Activated CD8-positive, alpha-beta memory T cell treated with anti-CD3 and anti-CD28 coated beads, Interleukin-2, amount 10 ng/mL, durations not matched to agents 7 days and 5 days (primary cell): Measurements from ENCODE around the gene EPHA6. TPM values are rescaled to one million over a fixed set of nuclear protein-coding genes. Genes with fewer than 3 reads are reported as not detected.
A peak's percentile ranks its signal among the peaks of the same experiment; 100 is the strongest.

Source experiments
- ATAC-seq: fragments of 150-1000 bp; cut with Tn5 transposase; one replicate; pipeline ENCODE4 v1.10.0; 2021; ENCODE audit warnings: moderate library complexity
- CTCF ChIA-PET: fragments of 350-600 bp; sonication (Branson Sonifier 250); formaldehyde crosslinking; loops from one replicate; lab custom pipeline; 2021; ENCODE audit warnings: antibody characterized with exemption; lab: Charles Lee
- DNase-seq: peaks from one replicate; pipeline ENCODE4 v3.0.0-alpha.2; 2020
- H3K27ac Mint-ChIP-seq: one replicate; pipeline ENCODE4 v1.8.0; 2021; ENCODE audit warnings: mild to moderate bottlenecking, mixed read lengths
- H3K27me3 Mint-ChIP-seq: one replicate; pipeline ENCODE4 v1.8.0; 2021; ENCODE audit warnings: mixed read lengths
- H3K36me3 Mint-ChIP-seq: one replicate; pipeline ENCODE4 v1.8.0; 2021; ENCODE audit warnings: mild to moderate bottlenecking, mixed read lengths
- H3K4me1 Mint-ChIP-seq: one replicate; pipeline ENCODE4 v1.8.0; 2021; ENCODE audit warnings: mixed read lengths
- H3K4me3 Mint-ChIP-seq: one replicate; pipeline ENCODE4 v1.8.0; 2021; ENCODE audit warnings: mild to moderate bottlenecking, moderate library complexity, mixed read lengths
- H3K9me3 Mint-ChIP-seq: one replicate; pipeline ENCODE4 v1.8.0; 2022; ENCODE audit warnings: low read depth, mixed read lengths
- total RNA-seq, 2 experiments: library from RNA; stranded (reverse); gene quantifications; one replicate each; pipeline ENCODE4 v1.2.3, GENCODE V29; 2021

The EPHA6 gene
- total RNA-seq, 2 experiments from 2014 or later = not detected

GRCh38 chr3:97720417-97720816, 906.0 kb downstream of the EPHA6 start:
- CTCF ChIA-PET = interaction anchor here (1.5 to 2.0 kb wide), 2 partner anchors 17 to 302 kb away, joined by 4 to 12 read pairs; no protein-coding TSS in a partner anchor
- no peak for DNase-seq
- Mint-ChIP-seq H3K4me1 (no peaks in the 10 kb centered on the region), H3K9me3 (no peaks in the 10 kb centered on the region), H3K36me3 (no peaks in the 10 kb centered on the region), H3K4me3 (no peak overlapping the region), H3K27me3 (peaks cover 2% of the 10 kb centered on the region), H3K27ac (no peak overlapping the region)
- no peak for ATAC-seq

GRCh38 chr3:97721446-97721845, 907.1 kb downstream of the EPHA6 start:
- H3K27me3 Mint-ChIP-seq = peaks cover 2% of the 10 kb centered on the region
- no peak overlapping the region for H3K4me3 Mint-ChIP-seq
- no peak for DNase-seq
- no peak overlapping the region for H3K27ac Mint-ChIP-seq
- H3K4me1 Mint-ChIP-seq = no peaks in the 10 kb centered on the region
- no peak for ATAC-seq
- no peaks in the 10 kb centered on the region for H3K36me3 Mint-ChIP-seq
- CTCF ChIA-PET = no interaction called here
- no peaks in the 10 kb centered on the region for H3K9me3 Mint-ChIP-seq

DNA sequence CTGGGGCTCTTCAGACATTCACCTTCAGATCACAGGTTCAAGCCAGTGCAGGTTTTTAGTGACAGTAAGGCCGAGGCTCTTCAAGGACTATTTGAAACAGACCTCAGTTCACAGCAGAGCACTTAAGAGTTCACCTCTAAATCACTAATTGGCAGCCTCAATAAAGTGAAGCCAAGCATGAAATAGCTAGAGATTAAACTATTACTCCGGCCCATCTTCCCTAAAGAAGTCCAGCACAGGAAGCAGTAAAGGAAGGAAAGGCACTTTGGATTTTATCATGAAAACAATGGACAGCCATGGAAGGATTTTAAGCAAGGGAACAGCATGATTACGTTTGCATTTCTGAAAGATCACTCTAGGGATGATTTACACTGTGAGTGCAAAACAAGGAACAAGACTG, 922.5 kb downstream of the EPHA6 start:
- no peak overlapping the region for H3K27ac Mint-ChIP-seq
- H3K36me3 Mint-ChIP-seq = no peaks in the 10 kb centered on the region
- no peaks in the 10 kb centered on the region for H3K9me3 Mint-ChIP-seq
- no peaks in the 10 kb centered on the region for H3K4me1 Mint-ChIP-seq
- H3K4me3 Mint-ChIP-seq = no peak overlapping the region
- CTCF ChIA-PET = interaction anchor here (1.2 to 2.3 kb wide), 2 partner anchors 13 to 17 kb away, joined by 4 to 6 read pairs; no protein-coding TSS in a partner anchor
- H3K27me3 Mint-ChIP-seq = peaks cover 29% of the 10 kb centered on the region
- DNase-seq (no peak), ATAC-seq (no peak)

DNA sequence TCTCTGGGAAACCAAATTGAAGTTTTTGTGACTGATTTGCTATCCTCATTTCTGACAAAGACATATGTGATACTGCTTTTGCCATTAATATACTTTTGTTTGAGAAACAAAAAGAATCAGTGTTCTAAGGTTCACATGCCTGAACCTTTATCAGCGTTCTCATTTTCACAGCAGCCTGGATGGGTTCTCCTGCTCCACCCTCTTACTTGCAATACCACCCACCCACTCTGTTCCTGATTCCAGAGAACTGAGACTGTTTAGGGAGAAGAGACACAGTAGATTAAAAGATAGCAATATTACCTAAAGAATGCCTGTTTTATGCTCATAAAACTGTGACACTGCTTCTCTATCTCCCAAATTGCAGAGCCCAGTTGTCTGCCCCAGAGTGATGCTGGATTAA, 924.4 kb downstream of the EPHA6 start:
- H3K9me3 Mint-ChIP-seq = no peaks in the 10 kb centered on the region
- no peak overlapping the region for H3K4me3 Mint-ChIP-seq
- H3K27ac Mint-ChIP-seq = no peak overlapping the region
- ATAC-seq (no peak), DNase-seq (no peak)
- H3K27me3 Mint-ChIP-seq = peaks cover 29% of the 10 kb centered on the region
- no peaks in the 10 kb centered on the region for H3K4me1 Mint-ChIP-seq
- CTCF ChIA-PET = no interaction called here
- no peaks in the 10 kb centered on the region for H3K36me3 Mint-ChIP-seq

- CTCF ChIA-PET = no interaction called here
- Mint-ChIP-seq H3K27me3 (peaks cover 19% of the 10 kb centered on the region), H3K36me3 (no peaks in the 10 kb centered on the region), H3K27ac (no peak overlapping the region), H3K9me3 (no peaks in the 10 kb centered on the region), H3K4me3 (no peak overlapping the region), H3K4me1 (no peaks in the 10 kb centered on the region)
- ATAC-seq (no peak), DNase-seq (no peak)
Observed at GRCh38 chr3:97742036-97742435, 927.6 kb downstream of the EPHA6 start.

DNA sequence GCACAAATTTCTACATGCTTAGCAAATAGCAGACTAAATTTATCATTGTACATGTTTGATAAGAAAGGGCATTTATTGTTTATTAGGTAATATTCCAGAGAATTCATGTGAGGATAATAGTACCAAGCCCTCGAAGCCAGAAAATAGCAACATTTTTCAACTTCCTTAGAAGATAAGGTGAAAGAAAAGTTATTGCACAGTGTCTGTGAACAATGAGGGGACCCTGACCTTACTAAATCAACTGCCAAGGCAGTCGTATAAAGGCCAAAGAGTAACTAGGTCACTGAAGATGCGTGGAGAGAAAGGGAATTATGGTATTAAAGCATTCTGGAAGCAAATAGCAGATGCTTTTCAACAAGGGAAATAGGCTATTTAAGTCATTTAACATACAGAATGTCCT, 929.9 kb downstream of the EPHA6 start:
- no peak for ATAC-seq
- no peaks in the 10 kb centered on the region for H3K36me3 Mint-ChIP-seq
- CTCF ChIA-PET = no interaction called here
- H3K27ac Mint-ChIP-seq = no peak overlapping the region
- H3K4me1 Mint-ChIP-seq = no peaks in the 10 kb centered on the region
- no peaks in the 10 kb centered on the region for H3K9me3 Mint-ChIP-seq
- peaks cover 18% of the 10 kb centered on the region for H3K27me3 Mint-ChIP-seq
- no peak for DNase-seq
- no peak overlapping the region for H3K4me3 Mint-ChIP-seq

DNA sequence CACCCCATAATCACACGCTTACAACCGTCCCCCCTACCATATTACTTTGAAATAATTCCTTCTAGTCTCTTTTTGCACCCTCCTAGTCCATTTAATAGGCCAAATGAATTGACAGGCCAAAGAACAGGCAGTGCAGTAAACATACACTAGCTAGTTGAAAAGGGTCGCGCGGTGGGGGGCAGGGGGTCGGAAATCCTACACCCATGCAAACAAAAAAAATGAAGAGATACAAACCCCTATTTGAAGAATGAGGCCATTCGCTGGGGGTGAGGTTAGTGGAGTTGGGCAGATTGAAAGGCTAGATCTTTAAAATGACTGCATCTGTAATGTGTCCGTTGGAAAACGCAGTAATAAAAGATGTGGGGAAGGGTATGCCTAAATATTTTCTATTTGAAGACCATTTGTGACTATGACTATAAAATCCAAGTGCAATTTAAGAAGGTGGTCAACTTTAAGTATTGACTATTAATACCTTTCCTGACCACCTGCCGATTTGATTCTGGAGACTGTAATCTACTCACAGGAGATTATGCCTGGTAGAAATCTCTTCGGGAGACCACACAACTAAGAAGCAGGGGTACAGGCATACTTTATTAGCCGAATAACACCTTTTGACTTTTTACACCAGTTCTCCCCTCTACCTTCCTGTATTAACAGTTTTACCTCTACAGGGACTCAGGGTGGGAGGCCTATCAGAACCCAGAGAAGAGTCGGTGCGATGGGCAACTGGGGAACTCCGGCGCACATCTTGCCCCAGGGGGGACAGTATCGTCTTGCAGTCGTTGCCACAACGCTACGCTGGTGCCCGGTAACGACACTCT, 949.4 kb downstream of the EPHA6 start:
- Mint-ChIP-seq H3K27ac (peak overlapping the region; percentile 89), H3K27me3 (peaks cover 6% of the 10 kb centered on the region), H3K36me3 (no peaks in the 10 kb centered on the region), H3K9me3 (no peaks in the 10 kb centered on the region), H3K4me3 (peak overlapping the region; percentile 93), H3K4me1 (peaks cover 27% of the 10 kb centered on the region)
- CTCF ChIA-PET = interaction anchor here (0.9 to 2.9 kb wide), 6 partner anchors 31 to 565 kb away, joined by 3 to 12 read pairs (median 3); partner anchors contain the start of gene CRYBG3
- DNase-seq = no peak
- no peak for ATAC-seq

DNA sequence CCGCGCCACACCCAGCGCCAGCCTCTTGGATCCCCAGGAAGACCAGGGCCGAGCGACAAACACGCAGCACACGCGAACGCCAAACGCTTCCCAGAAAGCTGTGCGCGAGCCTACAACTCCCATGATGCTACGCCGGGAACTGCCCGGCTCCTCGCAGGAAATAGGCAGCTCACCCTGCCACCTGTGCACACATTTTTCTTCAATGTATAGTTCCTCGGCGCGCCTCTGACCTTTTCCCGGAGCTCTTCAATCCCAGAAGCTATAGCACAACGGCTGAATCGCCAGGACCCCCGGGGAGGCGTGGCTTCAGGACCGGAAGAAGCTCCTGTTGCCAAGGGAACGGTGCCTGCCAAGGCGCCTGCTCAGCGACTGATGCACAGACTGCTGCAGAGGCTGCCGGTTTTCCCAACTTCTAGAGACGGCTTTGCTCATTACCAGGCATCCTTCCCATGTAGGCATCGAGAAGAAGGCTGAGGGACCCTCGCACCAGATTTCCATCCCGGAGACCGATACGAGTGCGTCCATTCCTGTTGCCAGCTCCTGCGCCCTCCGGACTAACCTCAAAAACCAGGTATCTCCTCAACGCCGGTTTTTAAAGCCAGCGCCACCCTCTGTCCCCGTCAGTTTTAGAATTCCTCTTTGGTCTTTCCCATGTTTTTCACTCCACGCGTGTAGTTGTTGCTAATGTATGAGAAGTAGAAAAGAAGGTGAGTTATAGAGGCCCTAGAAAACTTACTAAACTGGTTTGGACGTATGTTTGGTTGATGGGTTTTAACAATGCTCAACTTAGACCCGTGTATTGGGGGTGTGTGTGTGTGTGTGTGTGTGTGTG, 950.2 kb downstream of the EPHA6 start, which contains the start of gene ARL6:
Gene ARL6, plus strand, starts transcription at position 352 of the 832 bp plus-strand sequence. CDS start 3,350 bp downstream, outside the sequence.
- H3K36me3 Mint-ChIP-seq = peaks cover 2% of the 10 kb centered on the region

DNA sequence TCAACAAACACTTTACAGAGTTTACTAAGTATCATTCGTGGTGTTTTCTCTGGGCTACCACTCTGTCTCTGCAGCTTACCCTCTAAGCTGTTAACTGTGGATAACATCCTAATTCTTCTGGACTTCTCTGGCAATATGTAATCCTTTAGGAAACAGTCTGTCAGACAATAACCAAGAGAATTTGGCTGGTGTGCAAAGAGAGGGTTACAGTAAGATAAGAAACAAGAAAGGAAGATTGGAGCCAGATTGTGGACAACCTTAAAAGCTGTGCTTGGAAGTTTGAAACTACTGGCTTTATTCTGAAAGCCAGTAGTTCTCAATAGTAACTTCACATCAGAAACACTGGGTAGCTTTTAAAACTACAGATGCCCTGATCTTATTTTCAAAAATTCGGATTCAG, 950.9 kb downstream of the EPHA6 start:
- no peak for DNase-seq
- no peak for ATAC-seq
- Mint-ChIP-seq H3K4me1 (peaks cover 27% of the 10 kb centered on the region), H3K4me3 (peak overlapping the region; percentile 93), H3K36me3 (peaks cover 7% of the 10 kb centered on the region), H3K9me3 (no peaks in the 10 kb centered on the region), H3K27ac (no peak overlapping the region), H3K27me3 (no peaks in the 10 kb centered on the region)
- CTCF ChIA-PET = interaction anchor here (1.3 to 1.6 kb wide), 2 partner anchors 258 to 837 kb away, joined by 4 read pairs; no protein-coding TSS in a partner anchor

More for the DNA sequence above, 950.2 kb downstream of the EPHA6 start, which contains the start of gene ARL6:
- Mint-ChIP-seq H3K27ac (peak within 1 kb of the TSS; percentile 89), H3K4me1 (peaks cover 27% of the 10 kb centered on the region), H3K27me3 (no peaks in the 10 kb centered on the region), H3K9me3 (no peaks in the 10 kb centered on the region), H3K4me3 (peak within 1 kb of the TSS; percentile 93)
- CTCF ChIA-PET = interaction anchor here (0.9 to 2.9 kb wide), 7 partner anchors 30 to 838 kb away, joined by 3 to 12 read pairs (median 3); partner anchors contain the start of gene CRYBG3
- ATAC-seq = peak; percentile 94
- peak; percentile 84 for DNase-seq

GRCh38 chr3:97772926-97773325, 958.5 kb downstream of the EPHA6 start:
- CTCF ChIA-PET = interaction anchor here (1.0 kb wide), 1 partner anchor 48 kb away, joined by 5 read pairs; no protein-coding TSS in a partner anchor
- H3K4me1 Mint-ChIP-seq = no peaks in the 10 kb centered on the region
- H3K27me3 Mint-ChIP-seq = no peaks in the 10 kb centered on the region
- H3K9me3 Mint-ChIP-seq = no peaks in the 10 kb centered on the region
- H3K4me3 Mint-ChIP-seq = no peak overlapping the region
- no peak overlapping the region for H3K27ac Mint-ChIP-seq
- no peak for DNase-seq
- no peak for ATAC-seq
- peaks cover 22% of the 10 kb centered on the region for H3K36me3 Mint-ChIP-seq

DNA sequence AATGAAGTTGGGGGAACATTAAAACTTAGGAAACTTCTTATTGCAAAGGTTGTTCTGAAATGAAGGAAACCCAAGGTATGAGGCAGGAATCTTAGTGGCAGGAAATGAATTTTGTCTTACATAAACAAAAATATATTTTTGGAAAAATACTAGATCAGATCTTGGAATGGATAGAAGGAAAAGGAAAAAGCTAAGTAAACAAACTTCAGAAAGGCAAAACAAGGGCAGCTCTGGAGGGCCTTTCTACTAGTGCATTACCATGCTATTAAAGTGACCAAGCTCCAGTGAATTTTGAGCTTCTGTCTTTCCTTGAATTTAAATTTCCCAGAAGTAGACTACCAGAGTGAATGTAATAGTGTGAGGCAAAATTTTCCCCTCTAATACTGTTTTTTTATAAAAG, 963.8 kb downstream of the EPHA6 start:
- H3K27me3 Mint-ChIP-seq = no peaks in the 10 kb centered on the region
- CTCF ChIA-PET = no interaction called here
- no peak overlapping the region for H3K4me3 Mint-ChIP-seq
- no peak for ATAC-seq
- DNase-seq = no peak
- peaks cover 2% of the 10 kb centered on the region for H3K4me1 Mint-ChIP-seq
- H3K9me3 Mint-ChIP-seq = no peaks in the 10 kb centered on the region
- H3K27ac Mint-ChIP-seq = no peak overlapping the region
- peaks cover 6% of the 10 kb centered on the region for H3K36me3 Mint-ChIP-seq

DNA sequence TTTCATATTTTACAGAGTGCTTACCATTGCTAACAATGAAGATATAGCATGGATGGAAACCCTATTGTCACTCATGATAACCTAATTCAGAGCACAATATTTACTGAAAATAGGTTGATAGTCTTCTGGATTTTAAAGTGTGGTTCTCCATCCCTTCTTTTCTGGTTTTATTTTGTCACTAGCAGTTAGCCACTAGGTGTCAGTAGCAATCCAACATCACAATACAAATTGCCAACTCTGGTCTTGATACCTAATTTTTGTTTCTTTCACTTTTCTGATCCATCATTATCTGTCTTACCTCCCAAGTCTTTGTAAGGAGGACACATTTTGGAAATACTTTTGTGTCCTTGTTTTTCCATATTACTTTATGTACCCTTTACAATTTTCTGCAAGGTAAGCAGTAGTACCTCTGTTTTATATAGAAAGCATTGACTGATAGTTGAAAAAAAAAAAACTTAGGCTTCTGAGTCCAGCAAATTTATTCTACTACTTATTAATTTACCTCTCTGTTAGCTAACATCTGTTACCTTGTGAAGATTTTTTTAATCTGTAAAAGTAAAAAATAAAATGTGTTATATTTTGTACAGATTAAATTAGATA, 979.1 kb downstream of the EPHA6 start:
- no peak overlapping the region for H3K27ac Mint-ChIP-seq
- no peaks in the 10 kb centered on the region for H3K36me3 Mint-ChIP-seq
- no peak for DNase-seq
- ATAC-seq = peak; percentile 49
- no peak overlapping the region for H3K4me3 Mint-ChIP-seq
- no peaks in the 10 kb centered on the region for H3K27me3 Mint-ChIP-seq
- H3K9me3 Mint-ChIP-seq = no peaks in the 10 kb centered on the region
- H3K4me1 Mint-ChIP-seq = peaks cover 4% of the 10 kb centered on the region
- CTCF ChIA-PET = interaction anchor here (0.6 to 2.6 kb wide), 8 partner anchors 28 to 389 kb away, joined by 3 to 33 read pairs (median 5); partner anchors contain the start of gene CRYBG3

DNA sequence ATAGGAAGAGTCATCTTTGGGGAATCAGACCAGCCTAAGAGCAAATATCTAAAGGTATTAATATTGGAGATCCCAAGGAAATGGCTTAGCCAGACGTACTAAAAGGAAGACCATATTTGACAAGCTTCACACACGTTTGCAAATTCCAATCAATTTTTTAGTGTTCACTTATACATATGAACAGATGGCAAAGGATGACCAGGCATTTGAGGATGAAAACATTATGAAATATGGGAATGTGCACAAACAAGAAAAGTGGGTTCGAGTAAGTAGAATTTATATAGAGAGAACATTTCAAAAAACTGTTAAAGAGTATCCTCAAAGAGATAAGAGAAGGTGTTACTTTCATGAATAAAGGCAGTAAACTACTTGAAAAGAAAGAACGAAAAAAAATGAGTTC, 981.6 kb downstream of the EPHA6 start:
- ATAC-seq = no peak
- Mint-ChIP-seq H3K36me3 (peaks cover under 1% of the 10 kb centered on the region), H3K4me1 (peaks cover 4% of the 10 kb centered on the region), H3K9me3 (no peaks in the 10 kb centered on the region), H3K27ac (no peak overlapping the region), H3K4me3 (no peak overlapping the region), H3K27me3 (no peaks in the 10 kb centered on the region)
- CTCF ChIA-PET = interaction anchor here (0.7 to 2.6 kb wide), 4 partner anchors 224 to 227 kb away, joined by 3 to 33 read pairs (median 4); no protein-coding TSS in a partner anchor
- no peak for DNase-seq
